ENCODE data around the gene SACM1L. TPM values are rescaled to one million over a fixed set of nuclear protein-coding genes. Genes with fewer than 3 reads are reported as not detected.

The SACM1L gene
- total RNA-seq, 1 donor, result 28.6 TPM

- Histone ChIP-seq H3K27me3 (ENCODE audit: insufficient read depth, low read length) (no peaks in the 10 kb centered on the region), H3K79me2 (ENCODE audit: insufficient read depth, low read length) (no peaks in the 10 kb centered on the region), H3K4me2 (ENCODE audit: insufficient read depth, low read length) (no peak overlapping the region), H3K27ac (ENCODE audit: low read depth, low read length) (no peak overlapping the region), H3K9me3 (ENCODE audit: low read depth, low read length) (no peaks in the 10 kb centered on the region), H2AFZ (ENCODE audit: low read length) (no peak overlapping the region), H3K36me3 (ENCODE audit: insufficient read depth, low read length) (peaks cover 72% of the 10 kb centered on the region), H4K20me1 (ENCODE audit: insufficient read depth, low read length) (no peaks in the 10 kb centered on the region), H3K4me1 (ENCODE audit: insufficient read depth, low read length) (no peaks in the 10 kb centered on the region), H3K4me3 (ENCODE audit: insufficient read depth, low read length) (no peak overlapping the region)
- no peak for DNase-seq (ENCODE audit: insufficient read length, low spot score, missing footprints)
- TF ChIP-seq, protein P1, sequence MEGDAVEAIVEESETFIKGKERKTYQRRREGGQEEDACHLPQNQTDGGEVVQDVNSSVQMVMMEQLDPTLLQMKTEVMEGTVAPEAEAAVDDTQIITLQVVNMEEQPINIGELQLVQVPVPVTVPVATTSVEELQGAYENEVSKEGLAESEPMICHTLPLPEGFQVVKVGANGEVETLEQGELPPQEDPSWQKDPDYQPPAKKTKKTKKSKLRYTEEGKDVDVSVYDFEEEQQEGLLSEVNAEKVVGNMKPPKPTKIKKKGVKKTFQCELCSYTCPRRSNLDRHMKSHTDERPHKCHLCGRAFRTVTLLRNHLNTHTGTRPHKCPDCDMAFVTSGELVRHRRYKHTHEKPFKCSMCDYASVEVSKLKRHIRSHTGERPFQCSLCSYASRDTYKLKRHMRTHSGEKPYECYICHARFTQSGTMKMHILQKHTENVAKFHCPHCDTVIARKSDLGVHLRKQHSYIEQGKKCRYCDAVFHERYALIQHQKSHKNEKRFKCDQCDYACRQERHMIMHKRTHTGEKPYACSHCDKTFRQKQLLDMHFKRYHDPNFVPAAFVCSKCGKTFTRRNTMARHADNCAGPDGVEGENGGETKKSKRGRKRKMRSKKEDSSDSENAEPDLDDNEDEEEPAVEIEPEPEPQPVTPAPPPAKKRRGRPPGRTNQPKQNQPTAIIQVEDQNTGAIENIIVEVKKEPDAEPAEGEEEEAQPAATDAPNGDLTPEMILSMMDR (IDR thresholded peaks at IDR 0.05; ENCODE audit: extremely low read depth, low read depth, low read length), result no peak
Measured at GRCh38 chr3:45741247-45741646, 52.1 kb downstream of the SACM1L start.

GRCh38 chr3:45741742-45742460, 52.7 kb downstream of the SACM1L start:
- Histone ChIP-seq H3K4me2 (ENCODE audit: insufficient read depth, low read length) (no peak overlapping the region), H3K4me1 (ENCODE audit: insufficient read depth, low read length) (no peaks in the 10 kb centered on the region), H2AFZ (ENCODE audit: low read length) (no peak overlapping the region), H4K20me1 (ENCODE audit: insufficient read depth, low read length) (no peaks in the 10 kb centered on the region), H3K27ac (ENCODE audit: low read depth, low read length) (no peak overlapping the region), H3K36me3 (ENCODE audit: insufficient read depth, low read length) (peaks cover 66% of the 10 kb centered on the region), H3K9me3 (ENCODE audit: low read depth, low read length) (no peaks in the 10 kb centered on the region), H3K4me3 (ENCODE audit: insufficient read depth, low read length) (no peak overlapping the region), H3K27me3 (ENCODE audit: insufficient read depth, low read length) (no peaks in the 10 kb centered on the region), H3K79me2 (ENCODE audit: insufficient read depth, low read length) (no peaks in the 10 kb centered on the region)
- TF ChIP-seq, protein P1 (IDR thresholded peaks at IDR 0.05; ENCODE audit: extremely low read depth, low read depth, low read length), result no peak
- no peak for DNase-seq (ENCODE audit: insufficient read length, low spot score, missing footprints)

GRCh38 chr3:45742461-45743089, 53.4 kb downstream of the SACM1L start:
- Histone ChIP-seq H3K36me3 (ENCODE audit: insufficient read depth, low read length) (peaks cover 59% of the 10 kb centered on the region), H3K4me3 (ENCODE audit: insufficient read depth, low read length) (no peak overlapping the region), H3K79me2 (ENCODE audit: insufficient read depth, low read length) (no peaks in the 10 kb centered on the region), H3K4me2 (ENCODE audit: insufficient read depth, low read length) (no peak overlapping the region), H3K27ac (ENCODE audit: low read depth, low read length) (no peak overlapping the region), H3K4me1 (ENCODE audit: insufficient read depth, low read length) (no peaks in the 10 kb centered on the region), H4K20me1 (ENCODE audit: insufficient read depth, low read length) (peaks cover 3% of the 10 kb centered on the region), H3K27me3 (ENCODE audit: insufficient read depth, low read length) (no peaks in the 10 kb centered on the region), H2AFZ (ENCODE audit: low read length) (no peak overlapping the region), H3K9me3 (ENCODE audit: low read depth, low read length) (no peaks in the 10 kb centered on the region)
- TF ChIP-seq, protein P1 (IDR thresholded peaks at IDR 0.05; ENCODE audit: extremely low read depth, low read depth, low read length), result no peak
- no peak for DNase-seq (ENCODE audit: insufficient read length, low spot score, missing footprints)

DNA sequence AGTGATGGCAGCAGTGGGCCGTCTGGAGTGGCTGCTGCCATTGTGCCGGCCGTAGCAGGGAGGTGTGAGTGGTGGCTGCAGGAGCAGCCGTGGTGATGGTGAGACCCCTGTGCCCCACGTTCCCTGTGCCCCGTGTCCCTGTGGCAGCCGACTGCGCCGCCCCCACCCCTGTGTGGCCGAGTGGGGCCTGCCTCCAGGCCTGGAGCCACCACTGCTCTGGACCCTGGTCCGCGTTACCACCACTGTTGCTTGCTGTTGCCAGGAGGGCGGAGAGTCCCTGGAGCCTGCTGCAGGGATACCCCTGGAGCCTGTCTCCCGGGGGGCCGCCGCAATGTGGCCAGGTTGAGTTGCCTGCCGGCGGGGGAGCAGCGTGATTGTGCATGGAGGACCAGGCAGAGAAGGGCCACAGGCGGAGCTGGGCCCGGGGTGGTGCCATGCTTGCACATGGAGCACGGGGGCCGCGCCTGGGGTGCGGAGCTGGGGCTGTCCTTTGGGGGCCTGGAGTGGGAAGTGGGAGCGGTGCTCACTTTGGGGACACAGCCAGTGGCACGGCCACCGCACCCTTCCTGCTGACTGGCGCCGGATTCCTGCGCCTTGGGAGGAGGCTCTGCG, 57.1 kb downstream of the SACM1L start:
- H3K4me2 ChIP-seq (ENCODE audit: insufficient read depth, low read length), result no peak overlapping the region
- TF ChIP-seq, protein P1 (IDR thresholded peaks at IDR 0.05; ENCODE audit: extremely low read depth, low read depth, low read length), result no peak
- H3K27me3 ChIP-seq (ENCODE audit: insufficient read depth, low read length), result no peaks in the 10 kb centered on the region
- peaks cover 23% of the 10 kb centered on the region for H3K36me3 ChIP-seq (ENCODE audit: insufficient read depth, low read length)
- H3K4me1 ChIP-seq (ENCODE audit: insufficient read depth, low read length), result no peaks in the 10 kb centered on the region
- no peaks in the 10 kb centered on the region for H3K9me3 ChIP-seq (ENCODE audit: low read depth, low read length)
- H2AFZ ChIP-seq (ENCODE audit: low read length), result no peak overlapping the region
- no peak overlapping the region for H3K4me3 ChIP-seq (ENCODE audit: insufficient read depth, low read length)
- no peak overlapping the region for H3K27ac ChIP-seq (ENCODE audit: low read depth, low read length)
- peaks cover 3% of the 10 kb centered on the region for H4K20me1 ChIP-seq (ENCODE audit: insufficient read depth, low read length)
- no peaks in the 10 kb centered on the region for H3K79me2 ChIP-seq (ENCODE audit: insufficient read depth, low read length)
- DNase-seq (ENCODE audit: insufficient read length, low spot score, missing footprints), result no peak

Data from osteoblast (primary cell).